Measurements from ENCODE around the gene LNP1.

GRCh38 chr3:100402891-100403290 lies 1.6 kb downstream of the LNP1 start:
- TF ChIP-seq CTCF (IDR thresholded peaks at IDR 0.05) = no peak
- no peak for TF ChIP-seq POLR2A (IDR thresholded peaks at IDR 0.05)
- no peak for TF ChIP-seq EP300 (IDR thresholded peaks at IDR 0.05; ENCODE audit: low read depth)
- TF ChIP-seq POLR2AphosphoS5 (IDR thresholded peaks at IDR 0.05) = no peak
